ENCODE measurements around the gene BCL10.
A peak's percentile ranks its signal among the peaks of the same experiment; 100 is the strongest.

Gene BCL10

DNA sequence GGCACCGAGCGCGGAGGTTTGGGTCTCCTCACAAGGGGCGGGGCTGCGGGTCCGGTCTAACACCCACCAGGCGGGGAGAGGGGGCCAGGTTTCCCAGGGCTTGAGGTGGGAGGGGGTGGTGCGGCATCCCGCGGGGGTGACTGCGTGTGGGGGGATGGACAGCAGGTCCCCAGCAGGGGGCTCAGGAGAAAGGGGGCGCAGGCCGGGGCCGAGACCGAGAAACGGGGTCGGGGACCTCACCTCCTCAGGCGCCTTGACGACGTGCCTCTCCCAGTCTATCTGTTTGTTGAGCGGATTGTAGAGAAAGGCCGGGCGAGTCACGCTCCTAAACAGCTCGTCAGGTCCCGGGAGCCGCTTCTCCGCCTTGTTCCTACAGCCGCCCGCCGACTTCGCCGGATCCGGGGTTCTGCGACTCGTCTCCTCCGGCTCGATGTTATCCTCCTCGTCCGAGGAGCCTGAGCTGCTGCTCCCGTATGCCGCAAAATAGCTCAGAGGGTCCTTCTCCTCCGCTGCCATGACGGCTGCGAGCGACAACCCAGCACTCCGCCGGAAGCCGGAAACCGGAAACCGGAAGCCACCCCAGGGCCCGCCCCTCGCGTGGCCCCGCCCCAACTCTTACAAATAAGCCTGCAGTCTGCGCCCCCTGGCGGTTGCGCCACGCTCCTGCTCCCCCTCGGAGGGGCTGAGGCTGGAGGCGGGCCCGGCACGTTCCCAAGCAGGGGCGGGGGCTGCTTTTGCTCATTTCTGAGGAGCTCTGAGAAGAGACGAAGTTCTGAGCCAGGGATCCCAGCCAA lies 17.1 kb downstream of the BCL10 start, which contains the start of gene C1orf52 (continued):
- no peak for TF ChIP-seq HOXD13 (CRISPR knock-in tag; IDR thresholded peaks at IDR 0.05; ENCODE audit: borderline replicate concordance)
- no peak for TF ChIP-seq ZNF324 (tag by site-specific recombination; IDR thresholded peaks at IDR 0.05)
- no peak; the same call in 1 of the 2 replicates for TF ChIP-seq ZNF623 (tag by site-specific recombination; IDR thresholded peaks at IDR 0.05)
- TF ChIP-seq BCL11A (tag by site-specific recombination; IDR thresholded peaks at IDR 0.05; ENCODE audit: low read depth) = no peak
- TF ChIP-seq ZNF510 (tag by site-specific recombination; IDR thresholded peaks at IDR 0.05; ENCODE audit: insufficient replicate concordance) = no peak
- peak; percentile 21; the same call in 1 of the 2 replicates for TF ChIP-seq ZNF423 (tag by site-specific recombination; IDR thresholded peaks at IDR 0.05)
- peak; percentile 73; the same call in 1 of the 2 replicates for TF ChIP-seq ZNF837 (tag by site-specific recombination; IDR thresholded peaks at IDR 0.05)
- TF ChIP-seq SCRT2 (tag by site-specific recombination; IDR thresholded peaks at IDR 0.05) = no peak
- TF ChIP-seq SP2 (tag by site-specific recombination; IDR thresholded peaks at IDR 0.05) = peak; percentile 85
- TF ChIP-seq GLIS1 (tag by site-specific recombination; IDR thresholded peaks at IDR 0.05) = no peak; the same call in 1 of the 2 replicates
- peak; percentile 43; the same call in 1 of the 2 replicates for TF ChIP-seq OVOL3 (tag by site-specific recombination; IDR thresholded peaks at IDR 0.05)
- TF ChIP-seq, protein P1, sequence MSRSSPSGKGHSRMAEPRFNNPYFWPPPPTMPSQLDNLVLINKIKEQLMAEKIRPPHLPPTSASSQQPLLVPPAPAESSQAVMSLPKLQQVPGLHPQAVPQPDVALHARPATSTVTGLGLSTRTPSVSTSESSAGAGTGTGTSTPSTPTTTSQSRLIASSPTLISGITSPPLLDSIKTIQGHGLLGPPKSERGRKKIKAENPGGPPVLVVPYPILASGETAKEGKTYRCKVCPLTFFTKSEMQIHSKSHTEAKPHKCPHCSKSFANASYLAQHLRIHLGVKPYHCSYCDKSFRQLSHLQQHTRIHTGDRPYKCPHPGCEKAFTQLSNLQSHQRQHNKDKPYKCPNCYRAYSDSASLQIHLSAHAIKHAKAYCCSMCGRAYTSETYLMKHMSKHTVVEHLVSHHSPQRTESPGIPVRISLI (tag by site-specific recombination; IDR thresholded peaks at IDR 0.05) = no peak
- TF ChIP-seq ZNF354C (tag by site-specific recombination; IDR thresholded peaks at IDR 0.05; ENCODE audit: borderline replicate concordance, low read depth) = no peak
- no peak for TF ChIP-seq KLF1 (tag by site-specific recombination; IDR thresholded peaks at IDR 0.05)
- no peak for TF ChIP-seq ZNF670 (tag by site-specific recombination; IDR thresholded peaks at IDR 0.05; ENCODE audit: low read depth)
- peak; percentile 79; the same call in 1 of the 2 replicates for TF ChIP-seq ZNF223 (tag by site-specific recombination; IDR thresholded peaks at IDR 0.05)
- no peak for TF ChIP-seq ZNF211 (tag by site-specific recombination; IDR thresholded peaks at IDR 0.05; ENCODE audit: low read depth)
- TF ChIP-seq ZNF157 (tag by site-specific recombination; IDR thresholded peaks at IDR 0.05) = no peak
- no peak for TF ChIP-seq PRDM1 (tag by site-specific recombination; IDR thresholded peaks at IDR 0.05)
- TF ChIP-seq ZNF426 (tag by site-specific recombination; IDR thresholded peaks at IDR 0.05) = no peak
- no peak for TF ChIP-seq ZNF404 (tag by site-specific recombination; IDR thresholded peaks at IDR 0.05)
- no peak for TF ChIP-seq ZNF549 (tag by site-specific recombination; IDR thresholded peaks at IDR 0.05)
- TF ChIP-seq ZNF600 (tag by site-specific recombination; IDR thresholded peaks at IDR 0.05) = peak; percentile 95
- TF ChIP-seq, protein P2, sequence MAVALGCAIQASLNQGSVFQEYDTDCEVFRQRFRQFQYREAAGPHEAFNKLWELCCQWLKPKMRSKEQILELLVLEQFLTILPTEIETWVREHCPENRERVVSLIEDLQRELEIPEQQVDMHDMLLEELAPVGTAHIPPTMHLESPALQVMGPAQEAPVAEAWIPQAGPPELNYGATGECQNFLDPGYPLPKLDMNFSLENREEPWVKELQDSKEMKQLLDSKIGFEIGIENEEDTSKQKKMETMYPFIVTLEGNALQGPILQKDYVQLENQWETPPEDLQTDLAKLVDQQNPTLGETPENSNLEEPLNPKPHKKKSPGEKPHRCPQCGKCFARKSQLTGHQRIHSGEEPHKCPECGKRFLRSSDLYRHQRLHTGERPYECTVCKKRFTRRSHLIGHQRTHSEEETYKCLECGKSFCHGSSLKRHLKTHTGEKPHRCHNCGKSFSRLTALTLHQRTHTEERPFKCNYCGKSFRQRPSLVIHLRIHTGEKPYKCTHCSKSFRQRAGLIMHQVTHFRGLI (tag by site-specific recombination; IDR thresholded peaks at IDR 0.05) = no peak
- TF ChIP-seq ZNF561 (tag by site-specific recombination; IDR thresholded peaks at IDR 0.05; ENCODE audit: borderline replicate concordance) = no peak
- peak; percentile 27; the same call in 1 of the 2 replicates for TF ChIP-seq FEZF1 (tag by site-specific recombination; IDR thresholded peaks at IDR 0.05)
- TF ChIP-seq, protein P3, sequence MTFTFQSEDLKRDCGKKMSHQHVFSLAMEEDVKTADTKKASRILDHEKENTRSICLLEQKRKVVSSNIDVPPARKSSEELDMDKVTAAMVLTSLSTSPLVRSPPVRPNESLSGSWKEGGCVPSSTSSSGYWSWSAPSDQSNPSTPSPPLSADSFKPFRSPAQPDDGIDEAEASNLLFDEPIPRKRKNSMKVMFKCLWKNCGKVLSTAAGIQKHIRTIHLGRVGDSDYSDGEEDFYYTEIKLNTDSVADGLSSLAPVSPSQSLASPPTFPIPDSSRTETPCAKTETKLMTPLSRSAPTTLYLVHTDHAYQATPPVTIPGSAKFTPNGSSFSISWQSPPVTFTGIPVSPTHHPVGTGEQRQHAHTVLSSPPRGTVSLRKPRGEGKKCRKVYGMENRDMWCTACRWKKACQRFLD (tag by site-specific recombination; IDR thresholded peaks at IDR 0.05) = no peak
- no peak for TF ChIP-seq ZNF596 (tag by site-specific recombination; IDR thresholded peaks at IDR 0.05)
- TF ChIP-seq ZXDB (tag by site-specific recombination; IDR thresholded peaks at IDR 0.05) = peak; percentile 44; the same call in 1 of the 2 replicates
- TF ChIP-seq, protein P4, sequence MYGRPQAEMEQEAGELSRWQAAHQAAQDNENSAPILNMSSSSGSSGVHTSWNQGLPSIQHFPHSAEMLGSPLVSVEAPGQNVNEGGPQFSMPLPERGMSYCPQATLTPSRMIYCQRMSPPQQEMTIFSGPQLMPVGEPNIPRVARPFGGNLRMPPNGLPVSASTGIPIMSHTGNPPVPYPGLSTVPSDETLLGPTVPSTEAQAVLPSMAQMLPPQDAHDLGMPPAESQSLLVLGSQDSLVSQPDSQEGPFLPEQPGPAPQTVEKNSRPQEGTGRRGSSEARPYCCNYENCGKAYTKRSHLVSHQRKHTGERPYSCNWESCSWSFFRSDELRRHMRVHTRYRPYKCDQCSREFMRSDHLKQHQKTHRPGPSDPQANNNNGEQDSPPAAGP (tag by site-specific recombination; IDR thresholded peaks at IDR 0.05) = 0 out of 2 replicates have a peak, but pooled peaks have one; percentile 18
- TF ChIP-seq, protein P5, sequence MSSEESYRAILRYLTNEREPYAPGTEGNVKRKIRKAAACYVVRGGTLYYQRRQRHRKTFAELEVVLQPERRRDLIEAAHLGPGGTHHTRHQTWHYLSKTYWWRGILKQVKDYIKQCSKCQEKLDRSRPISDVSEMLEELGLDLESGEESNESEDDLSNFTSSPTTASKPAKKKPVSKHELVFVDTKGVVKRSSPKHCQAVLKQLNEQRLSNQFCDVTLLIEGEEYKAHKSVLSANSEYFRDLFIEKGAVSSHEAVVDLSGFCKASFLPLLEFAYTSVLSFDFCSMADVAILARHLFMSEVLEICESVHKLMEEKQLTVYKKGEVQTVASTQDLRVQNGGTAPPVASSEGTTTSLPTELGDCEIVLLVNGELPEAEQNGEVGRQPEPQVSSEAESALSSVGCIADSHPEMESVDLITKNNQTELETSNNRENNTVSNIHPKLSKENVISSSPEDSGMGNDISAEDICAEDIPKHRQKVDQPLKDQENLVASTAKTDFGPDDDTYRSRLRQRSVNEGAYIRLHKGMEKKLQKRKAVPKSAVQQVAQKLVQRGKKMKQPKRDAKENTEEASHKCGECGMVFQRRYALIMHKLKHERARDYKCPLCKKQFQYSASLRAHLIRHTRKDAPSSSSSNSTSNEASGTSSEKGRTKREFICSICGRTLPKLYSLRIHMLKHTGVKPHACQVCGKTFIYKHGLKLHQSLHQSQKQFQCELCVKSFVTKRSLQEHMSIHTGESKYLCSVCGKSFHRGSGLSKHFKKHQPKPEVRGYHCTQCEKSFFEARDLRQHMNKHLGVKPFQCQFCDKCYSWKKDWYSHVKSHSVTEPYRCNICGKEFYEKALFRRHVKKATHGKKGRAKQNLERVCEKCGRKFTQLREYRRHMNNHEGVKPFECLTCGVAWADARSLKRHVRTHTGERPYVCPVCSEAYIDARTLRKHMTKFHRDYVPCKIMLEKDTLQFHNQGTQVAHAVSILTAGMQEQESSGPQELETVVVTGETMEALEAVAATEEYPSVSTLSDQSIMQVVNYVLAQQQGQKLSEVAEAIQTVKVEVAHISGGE (tag by site-specific recombination; conservative IDR thresholded peaks at IDR 0.05; ENCODE audit: low read depth) = peak; percentile 84
- no peak for TF ChIP-seq ZNF777 (tag by site-specific recombination; IDR thresholded peaks at IDR 0.05; ENCODE audit: borderline replicate concordance)
